GM23338 (cell line): ENCODE measurements around the gene IFI27. TPM values are rescaled to one million over a fixed set of nuclear protein-coding genes. Genes with fewer than 3 reads are reported as not detected.
A peak's percentile ranks its signal among the peaks of the same experiment; 100 is the strongest.

Experiments used
- ATAC-seq: fragments of 200-7000 bp; cut with Tn5 transposase; 3 replicates; pipeline ENCODE4 v1.9.1; 2020
- DNase-seq: peaks from one replicate; pipeline ENCODE4 v3.0.0-alpha.2; 2015; ENCODE audit warnings: low spot score
- H2AFZ ChIP-seq: fragments of 200-600 bp; sonication (generic); 2 replicates; pipeline ENCODE4 v1.8.0; 2016; ENCODE audit warnings: antibody characterized with exemption, mild to moderate bottlenecking, moderate library complexity
- H3F3A ChIP-seq: fragments of 200-600 bp; sonication (generic); replicated peaks from 2 replicates; pipeline ENCODE4 v1.8.0; 2017; ENCODE audit warnings: antibody characterized with exemption, mixed run types, low read depth
- H3K27ac ChIP-seq: fragments of 200-600 bp; sonication (generic); 2 replicates; pipeline ENCODE4 v1.6.1; 2016; ENCODE audit warnings: low read depth
- H3K27me3 ChIP-seq: fragments of 200-600 bp; sonication (generic); 2 replicates; pipeline ENCODE4 v1.8.0; 2016; ENCODE audit warnings: mild to moderate bottlenecking, mixed run types, moderate library complexity; ENCODE audit not compliant: insufficient read depth
- H3K36me3 ChIP-seq: fragments of 200-600 bp; sonication (generic); 2 replicates; pipeline ENCODE4 v1.8.0; 2016; ENCODE audit warnings: mild to moderate bottlenecking; ENCODE audit not compliant: insufficient read depth
- H3K4me1 ChIP-seq: fragments of 200-600 bp; sonication (generic); 2 replicates; pipeline ENCODE4 v1.8.0; 2016; ENCODE audit warnings: mild to moderate bottlenecking, moderate library complexity; ENCODE audit not compliant: insufficient read depth
- H3K4me2 ChIP-seq: fragments of 200-600 bp; sonication (generic); 2 replicates; pipeline ENCODE4 v1.7.1; 2017; ENCODE audit warnings: mixed run types
- H3K4me3 ChIP-seq: fragments of 200-600 bp; sonication (generic); 2 replicates; pipeline ENCODE4 v1.6.1; 2016; ENCODE audit warnings: mixed run types
- H3K79me2 ChIP-seq: fragments of 200-600 bp; sonication (generic); replicated peaks from 2 replicates; pipeline ENCODE4 v1.8.0; 2017; ENCODE audit warnings: mild to moderate bottlenecking; ENCODE audit not compliant: insufficient read depth
- H3K9me2 ChIP-seq: fragments of 200-600 bp; sonication (generic); 2 replicates; pipeline ENCODE4 v1.8.0; 2017; ENCODE audit not compliant: insufficient read depth
- H4K20me1 ChIP-seq: fragments of 200-600 bp; sonication (generic); replicated peaks from 2 replicates; pipeline ENCODE4 v1.8.0; 2017; ENCODE audit warnings: mild to moderate bottlenecking; ENCODE audit not compliant: insufficient read depth
- H3K27ac Mint-ChIP-seq: 2 replicates; pipeline ENCODE4 v1.8.0; 2020; ENCODE audit warnings: inconsistent platforms, mild to moderate bottlenecking, moderate library complexity, mixed read lengths
- H3K27me3 Mint-ChIP-seq: 3 replicates; pipeline ENCODE4 v1.8.0; 2022; ENCODE audit warnings: low read depth, mild to moderate bottlenecking, moderate library complexity, mixed read lengths, inconsistent platforms; ENCODE audit not compliant: insufficient read depth, poor library complexity
- H3K36me3 Mint-ChIP-seq: 3 replicates; pipeline ENCODE4 v1.8.0; 2021; ENCODE audit warnings: low read depth, mild to moderate bottlenecking, inconsistent platforms, moderate library complexity, mixed read lengths
- H3K4me1 Mint-ChIP-seq: 3 replicates; pipeline ENCODE4 v1.8.0; 2020; ENCODE audit warnings: mild to moderate bottlenecking, inconsistent platforms, mixed read lengths
- H3K4me3 Mint-ChIP-seq: 3 replicates; pipeline ENCODE4 v1.8.0; 2021; ENCODE audit warnings: moderate library complexity, mild to moderate bottlenecking, inconsistent platforms, mixed read lengths
- H3K9me3 Mint-ChIP-seq: 3 replicates; pipeline ENCODE4 v1.8.0; 2020; ENCODE audit warnings: moderate library complexity, mild to moderate bottlenecking, inconsistent platforms, mixed read lengths
- EZH2 ChIP-seq: fragments of 200-600 bp; sonication (generic); IDR thresholded peaks from one replicate; pipeline ENCODE4 v1.8.0; 2017; ENCODE audit warnings: antibody characterized with exemption, mild to moderate bottlenecking, low read depth; ENCODE audit not compliant: unreplicated experiment
- EZH2phosphoT487 ChIP-seq: fragments of 200-600 bp; sonication (generic); IDR thresholded peaks from one replicate; pipeline ENCODE4 v1.8.1; 2018; ENCODE audit warnings: antibody characterized with exemption; ENCODE audit not compliant: unreplicated experiment
- JUNB ChIP-seq: IDR thresholded peaks from one replicate; pipeline ENCODE4 v1.6.1; 2016; ENCODE audit warnings: antibody characterized with exemption; ENCODE audit not compliant: unreplicated experiment
- POLR2AphosphoS5 ChIP-seq: IDR thresholded peaks from 2 replicates; pipeline ENCODE4 v1.6.1; 2016; ENCODE audit warnings: antibody characterized with exemption, low read depth
- STAT1 ChIP-seq: IDR thresholded peaks from one replicate; pipeline ENCODE4 v1.6.1; 2016; ENCODE audit warnings: antibody characterized with exemption; ENCODE audit not compliant: unreplicated experiment
- ZNF331 ChIP-seq: fragments of 250-450 bp; sonication (Bioruptor Pico); IDR thresholded peaks from 2 replicates; pipeline ENCODE4 v1.5.0; 2020; ENCODE audit warnings: low read depth, mild to moderate bottlenecking, moderate library complexity
- polyA plus RNA-seq: library from polyadenylated mRNA; unstranded; fragments of >200 nt; fragmentation: Nextera tagmentation; extraction: Ambion mirVana; gene quantifications from 2 replicates; pipeline ENCODE4 v1.2.1, GENCODE V29; 2016
- total RNA-seq: library from RNA; depleted of rRNA; stranded (reverse); fragments of >200 nt; shearing (Covaris generic); gene quantifications from 2 replicates; pipeline ENCODE4 v1.2.3, GENCODE V29; 2014
- TF ChIP-seq, protein P1 (sequence below): IDR thresholded peaks from 2 replicates; pipeline ENCODE4 v1.6.1; 2016; ENCODE audit warnings: antibody characterized with exemption
- TF ChIP-seq, protein P2 (sequence below): fragments of 250-450 bp; sonication (Bioruptor Pico); IDR thresholded peaks from 2 replicates; pipeline ENCODE4 v1.5.0; 2020; ENCODE audit warnings: mild to moderate bottlenecking, moderate library complexity

Gene IFI27
- total and polyA plus RNA-seq, 2 experiments from 2014 or later: 0.49 to 1.2 TPM

DNA sequence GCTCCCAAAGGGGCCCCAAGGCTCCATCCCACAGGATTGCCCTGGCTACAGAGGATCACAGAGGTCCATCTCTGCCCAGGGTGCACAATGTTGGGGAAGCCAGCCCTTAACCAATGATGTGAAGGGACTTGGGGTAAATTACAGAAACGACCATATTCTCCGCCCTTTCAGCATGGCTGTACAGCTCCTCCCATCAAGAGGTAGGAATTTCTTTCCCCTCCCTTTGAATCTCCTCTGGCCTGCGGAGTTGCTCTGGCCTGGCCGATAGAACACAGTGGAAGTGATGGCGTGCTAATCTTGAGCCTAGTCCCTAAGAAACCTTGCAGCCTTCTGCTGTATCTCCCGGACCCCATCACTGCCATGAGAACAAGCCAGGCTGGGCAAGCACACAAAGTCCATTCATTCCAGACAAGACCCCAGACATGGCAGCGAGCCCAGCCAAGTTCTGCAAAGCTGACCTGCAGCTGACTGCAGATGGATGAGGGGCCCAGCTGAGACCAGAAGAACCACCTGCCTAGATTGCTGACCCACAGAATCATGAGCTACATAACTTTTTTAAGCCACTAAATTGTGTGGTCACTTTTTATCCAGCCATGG is 6.9 kb upstream of the IFI27 start:
- H3K4me3 Mint-ChIP-seq: no peak overlapping the region
- H3K36me3 ChIP-seq: no peaks in the 10 kb centered on the region
- no peaks in the 10 kb centered on the region for H3K4me1 ChIP-seq
- no peaks in the 10 kb centered on the region; the same call in 2 of the 3 replicates for H3K36me3 Mint-ChIP-seq
- H3K27me3 ChIP-seq: no peaks in the 10 kb centered on the region
- no peaks in the 10 kb centered on the region for H3F3A ChIP-seq
- no peak overlapping the region for H2AFZ ChIP-seq
- H3K27ac Mint-ChIP-seq: no peak overlapping the region
- peaks cover 2% of the 10 kb centered on the region; the same call in 1 of the 3 replicates for H3K4me1 Mint-ChIP-seq
- no peaks in the 10 kb centered on the region; the same call in 2 of the 3 replicates for H3K9me3 Mint-ChIP-seq
- no peaks in the 10 kb centered on the region for H3K9me2 ChIP-seq
- H3K27ac ChIP-seq: no peak overlapping the region
- H3K4me3 ChIP-seq: no peak overlapping the region
- DNase-seq (no peak), ATAC-seq (no peak; the same call in 2 of the 3 replicates)
- H3K27me3 Mint-ChIP-seq: peaks cover 4% of the 10 kb centered on the region
- H4K20me1 ChIP-seq: no peaks in the 10 kb centered on the region
- H3K4me2 ChIP-seq: no peak overlapping the region
- no peaks in the 10 kb centered on the region for H3K79me2 ChIP-seq
- TF ChIP-seq JUNB (peak; percentile 55), EZH2 (no peak)

DNA sequence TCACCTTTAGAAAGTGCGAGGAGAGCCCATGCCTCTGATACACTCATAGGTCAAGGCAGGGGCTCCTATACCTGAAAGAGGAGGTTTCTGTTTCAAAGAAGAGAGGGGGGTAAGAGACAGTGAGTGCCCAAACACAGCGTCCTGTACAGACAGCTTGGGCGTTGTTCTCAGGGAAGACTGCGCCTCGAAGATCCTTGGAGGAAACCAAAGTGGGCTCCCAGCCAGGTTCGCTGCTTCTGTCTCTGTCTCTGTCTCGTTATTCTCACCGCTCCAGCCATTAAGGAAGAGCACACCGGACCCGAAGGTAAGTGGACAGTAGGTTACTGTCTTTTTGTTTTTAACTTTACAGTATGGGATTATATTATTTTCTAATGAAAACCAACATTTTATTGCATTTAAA is 5.8 kb upstream of the IFI27 start:
- Histone ChIP-seq H3K4me3 (no peak overlapping the region), H3K27me3 (no peaks in the 10 kb centered on the region), H3K27ac (no peak overlapping the region), H3K4me1 (no peaks in the 10 kb centered on the region), H3K79me2 (no peaks in the 10 kb centered on the region), H3K9me2 (no peaks in the 10 kb centered on the region), H3F3A (no peaks in the 10 kb centered on the region), H4K20me1 (no peaks in the 10 kb centered on the region), H3K4me2 (no peak overlapping the region), H2AFZ (no peak overlapping the region), H3K36me3 (no peaks in the 10 kb centered on the region)
- H3K27ac Mint-ChIP-seq: no peak overlapping the region
- peaks cover 5% of the 10 kb centered on the region for H3K4me1 Mint-ChIP-seq
- H3K9me3 Mint-ChIP-seq: no peaks in the 10 kb centered on the region
- DNase-seq (no peak), ATAC-seq (no peak)
- H3K4me3 Mint-ChIP-seq: no peak overlapping the region
- H3K27me3 Mint-ChIP-seq: no peaks in the 10 kb centered on the region
- no peaks in the 10 kb centered on the region; the same call in 2 of the 3 replicates for H3K36me3 Mint-ChIP-seq
- TF ChIP-seq, protein P1, sequence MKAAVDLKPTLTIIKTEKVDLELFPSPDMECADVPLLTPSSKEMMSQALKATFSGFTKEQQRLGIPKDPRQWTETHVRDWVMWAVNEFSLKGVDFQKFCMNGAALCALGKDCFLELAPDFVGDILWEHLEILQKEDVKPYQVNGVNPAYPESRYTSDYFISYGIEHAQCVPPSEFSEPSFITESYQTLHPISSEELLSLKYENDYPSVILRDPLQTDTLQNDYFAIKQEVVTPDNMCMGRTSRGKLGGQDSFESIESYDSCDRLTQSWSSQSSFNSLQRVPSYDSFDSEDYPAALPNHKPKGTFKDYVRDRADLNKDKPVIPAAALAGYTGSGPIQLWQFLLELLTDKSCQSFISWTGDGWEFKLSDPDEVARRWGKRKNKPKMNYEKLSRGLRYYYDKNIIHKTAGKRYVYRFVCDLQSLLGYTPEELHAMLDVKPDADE: no peak
- TF ChIP-seq, protein P2, sequence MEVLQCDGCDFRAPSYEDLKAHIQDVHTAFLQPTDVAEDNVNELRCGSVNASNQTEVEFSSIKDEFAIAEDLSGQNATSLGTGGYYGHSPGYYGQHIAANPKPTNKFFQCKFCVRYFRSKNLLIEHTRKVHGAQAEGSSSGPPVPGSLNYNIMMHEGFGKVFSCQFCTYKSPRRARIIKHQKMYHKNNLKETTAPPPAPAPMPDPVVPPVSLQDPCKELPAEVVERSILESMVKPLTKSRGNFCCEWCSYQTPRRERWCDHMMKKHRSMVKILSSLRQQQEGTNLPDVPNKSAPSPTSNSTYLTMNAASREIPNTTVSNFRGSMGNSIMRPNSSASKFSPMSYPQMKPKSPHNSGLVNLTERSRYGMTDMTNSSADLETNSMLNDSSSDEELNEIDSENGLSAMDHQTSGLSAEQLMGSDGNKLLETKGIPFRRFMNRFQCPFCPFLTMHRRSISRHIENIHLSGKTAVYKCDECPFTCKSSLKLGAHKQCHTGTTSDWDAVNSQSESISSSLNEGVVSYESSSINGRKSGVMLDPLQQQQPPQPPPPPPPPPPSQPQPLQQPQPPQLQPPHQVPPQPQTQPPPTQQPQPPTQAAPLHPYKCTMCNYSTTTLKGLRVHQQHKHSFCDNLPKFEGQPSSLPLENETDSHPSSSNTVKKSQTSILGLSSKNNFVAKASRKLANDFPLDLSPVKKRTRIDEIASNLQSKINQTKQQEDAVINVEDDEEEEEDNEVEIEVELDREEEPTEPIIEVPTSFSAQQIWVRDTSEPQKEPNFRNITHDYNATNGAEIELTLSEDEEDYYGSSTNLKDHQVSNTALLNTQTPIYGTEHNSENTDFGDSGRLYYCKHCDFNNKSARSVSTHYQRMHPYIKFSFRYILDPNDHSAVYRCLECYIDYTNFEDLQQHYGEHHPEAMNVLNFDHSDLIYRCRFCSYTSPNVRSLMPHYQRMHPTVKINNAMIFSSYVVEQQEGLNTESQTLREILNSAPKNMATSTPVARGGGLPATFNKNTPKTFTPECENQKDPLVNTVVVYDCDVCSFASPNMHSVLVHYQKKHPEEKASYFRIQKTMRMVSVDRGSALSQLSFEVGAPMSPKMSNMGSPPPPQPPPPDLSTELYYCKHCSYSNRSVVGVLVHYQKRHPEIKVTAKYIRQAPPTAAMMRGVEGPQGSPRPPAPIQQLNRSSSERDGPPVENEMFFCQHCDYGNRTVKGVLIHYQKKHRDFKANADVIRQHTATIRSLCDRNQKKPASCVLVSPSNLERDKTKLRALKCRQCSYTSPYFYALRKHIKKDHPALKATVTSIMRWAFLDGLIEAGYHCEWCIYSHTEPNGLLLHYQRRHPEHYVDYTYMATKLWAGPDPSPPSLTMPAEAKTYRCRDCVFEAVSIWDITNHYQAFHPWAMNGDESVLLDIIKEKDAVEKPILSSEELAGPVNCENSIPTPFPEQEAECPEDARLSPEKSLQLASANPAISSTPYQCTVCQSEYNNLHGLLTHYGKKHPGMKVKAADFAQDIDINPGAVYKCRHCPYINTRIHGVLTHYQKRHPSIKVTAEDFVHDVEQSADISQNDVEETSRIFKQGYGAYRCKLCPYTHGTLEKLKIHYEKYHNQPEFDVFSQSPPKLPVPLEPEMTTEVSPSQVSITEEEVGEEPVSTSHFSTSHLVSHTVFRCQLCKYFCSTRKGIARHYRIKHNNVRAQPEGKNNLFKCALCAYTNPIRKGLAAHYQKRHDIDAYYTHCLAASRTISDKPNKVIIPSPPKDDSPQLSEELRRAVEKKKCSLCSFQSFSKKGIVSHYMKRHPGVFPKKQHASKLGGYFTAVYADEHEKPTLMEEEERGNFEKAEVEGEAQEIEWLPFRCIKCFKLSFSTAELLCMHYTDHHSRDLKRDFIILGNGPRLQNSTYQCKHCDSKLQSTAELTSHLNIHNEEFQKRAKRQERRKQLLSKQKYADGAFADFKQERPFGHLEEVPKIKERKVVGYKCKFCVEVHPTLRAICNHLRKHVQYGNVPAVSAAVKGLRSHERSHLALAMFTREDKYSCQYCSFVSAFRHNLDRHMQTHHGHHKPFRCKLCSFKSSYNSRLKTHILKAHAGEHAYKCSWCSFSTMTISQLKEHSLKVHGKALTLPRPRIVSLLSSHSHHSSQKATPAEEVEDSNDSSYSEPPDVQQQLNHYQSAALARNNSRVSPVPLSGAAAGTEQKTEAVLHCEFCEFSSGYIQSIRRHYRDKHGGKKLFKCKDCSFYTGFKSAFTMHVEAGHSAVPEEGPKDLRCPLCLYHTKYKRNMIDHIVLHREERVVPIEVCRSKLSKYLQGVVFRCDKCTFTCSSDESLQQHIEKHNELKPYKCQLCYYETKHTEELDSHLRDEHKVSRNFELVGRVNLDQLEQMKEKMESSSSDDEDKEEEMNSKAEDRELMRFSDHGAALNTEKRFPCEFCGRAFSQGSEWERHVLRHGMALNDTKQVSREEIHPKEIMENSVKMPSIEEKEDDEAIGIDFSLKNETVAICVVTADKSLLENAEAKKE: no peak
- no peak for TF ChIP-seq ZNF331 (CRISPR knock-in tag)
- TF ChIP-seq EZH2phosphoT487: no peak
- no peak for TF ChIP-seq STAT1
- no peak for TF ChIP-seq POLR2AphosphoS5
- TF ChIP-seq JUNB: no peak
